SK-N-SH treated with all-trans-retinoic acid at 6 μM for 48 hours (cell line): Measurements from ENCODE around the gene SEC16A.

Source experiments
- ARNTL ChIP-seq: fragments of 450-650 bp; formaldehyde crosslinking; IDR thresholded peaks from 2 replicates; pipeline ENCODE4 v1.5.0; 2020; ENCODE audit warnings: low read depth, mild to moderate bottlenecking, moderate library complexity, borderline replicate concordance
- OSR1 ChIP-seq: fragments of 250-450 bp; sonication (Bioruptor Pico); IDR thresholded peaks from 2 replicates; pipeline ENCODE4 v1.8.0; 2022; ENCODE audit warnings: moderate library complexity, mild to moderate bottlenecking, inconsistent platforms
- PATZ1 ChIP-seq: fragments of 250-450 bp; sonication (Bioruptor Pico); IDR thresholded peaks from 2 replicates; pipeline ENCODE4 v1.8.0; 2020; ENCODE audit warnings: mild to moderate bottlenecking, moderate library complexity, borderline replicate concordance
- PPARA ChIP-seq: fragments of 250-450 bp; sonication (Bioruptor Pico); IDR thresholded peaks from 2 replicates; pipeline ENCODE4 v1.5.0; 2020; ENCODE audit warnings: mild to moderate bottlenecking, borderline replicate concordance
- RARB ChIP-seq: fragments of 250-450 bp; sonication (Bioruptor Pico); IDR thresholded peaks from 2 replicates; pipeline ENCODE4 v1.8.0; 2021; ENCODE audit warnings: mild to moderate bottlenecking, moderate library complexity
- SNAI2 ChIP-seq: fragments of 250-450 bp; sonication (Bioruptor Pico); IDR thresholded peaks from 2 replicates; pipeline ENCODE4 v1.5.0; 2020; ENCODE audit warnings: mild to moderate bottlenecking, moderate library complexity
- TCF4 ChIP-seq: fragments of 250-450 bp; sonication (Bioruptor Pico); IDR thresholded peaks from 2 replicates; pipeline ENCODE4 v1.8.0; 2021; ENCODE audit warnings: mild to moderate bottlenecking, moderate library complexity, borderline replicate concordance
- TOX ChIP-seq: fragments of 250-450 bp; sonication (Bioruptor Pico); IDR thresholded peaks from 2 replicates; pipeline ENCODE4 v1.8.0; 2021; ENCODE audit warnings: mild to moderate bottlenecking, moderate library complexity, borderline replicate concordance
- TSHZ2 ChIP-seq: fragments of 250-450 bp; sonication (Bioruptor Pico); IDR thresholded peaks from 2 replicates; pipeline ENCODE4 v1.5.0; 2020; ENCODE audit warnings: mild to moderate bottlenecking, moderate library complexity
- ZFP3 ChIP-seq: fragments of 250-450 bp; sonication (Bioruptor Pico); IDR thresholded peaks from 2 replicates; pipeline ENCODE4 v1.5.0; 2020; ENCODE audit warnings: mild to moderate bottlenecking, moderate library complexity

DNA sequence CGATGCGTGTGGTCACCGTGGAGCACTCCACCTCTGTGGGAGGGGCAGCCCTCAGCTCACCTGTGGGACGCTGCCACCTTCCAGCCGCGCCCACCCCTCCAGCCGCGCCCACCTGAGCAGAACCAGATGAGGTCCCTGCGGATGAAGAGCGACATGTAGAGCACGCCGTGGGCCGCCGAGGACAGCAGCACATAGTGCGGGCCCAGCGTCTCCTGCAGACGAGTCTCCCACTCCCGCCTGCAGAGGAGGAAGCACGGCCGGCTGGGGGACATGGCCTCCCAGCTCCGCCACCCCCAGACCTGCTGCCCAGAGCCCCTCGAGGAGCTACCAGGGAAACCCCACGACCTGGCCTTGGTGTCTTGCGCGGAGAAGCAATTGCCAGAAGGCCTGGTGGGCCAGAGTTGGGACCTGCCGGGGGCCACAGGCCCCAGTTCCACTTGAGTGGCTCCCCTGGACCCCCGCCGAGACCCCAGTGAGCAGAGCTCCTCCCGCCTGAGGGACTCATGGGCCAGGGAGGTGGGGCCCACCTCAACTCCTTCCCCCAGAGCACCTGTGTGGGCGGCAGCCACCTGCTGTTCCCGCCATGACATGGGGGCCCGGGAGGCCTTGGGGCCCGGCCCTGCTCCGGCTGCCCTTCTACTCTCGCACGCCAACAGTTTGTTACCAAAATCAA, 49.7 kb downstream of the SEC16A start:
- TF ChIP-seq RARB (CRISPR knock-in tag) (no peak), OSR1 (CRISPR knock-in tag) (no peak), PATZ1 (no peak), TOX (CRISPR knock-in tag) (no peak), PPARA (CRISPR knock-in tag) (no peak), TSHZ2 (no peak), TCF4 (CRISPR knock-in tag) (no peak), SNAI2 (CRISPR knock-in tag) (no peak), ARNTL (CRISPR knock-in tag) (no peak), ZFP3 (no peak)
